Activated CD8-positive, alpha-beta memory T cell treated with anti-CD3 and anti-CD28 coated beads, Interleukin-2, amount 50 U/mL, for 4 hours (primary cell): Measurements from ENCODE around the gene LATS1.
"Not testable (repeated sequence)": the region's sequence is repeated elsewhere in the genome, so short reads cannot be mapped to it uniquely, and the experiment has no call there.

Experiments used
- DNase-seq: peaks from one replicate; pipeline ENCODE4 v3.0.0-alpha.2; 2020

The LATS1 gene

DNA sequence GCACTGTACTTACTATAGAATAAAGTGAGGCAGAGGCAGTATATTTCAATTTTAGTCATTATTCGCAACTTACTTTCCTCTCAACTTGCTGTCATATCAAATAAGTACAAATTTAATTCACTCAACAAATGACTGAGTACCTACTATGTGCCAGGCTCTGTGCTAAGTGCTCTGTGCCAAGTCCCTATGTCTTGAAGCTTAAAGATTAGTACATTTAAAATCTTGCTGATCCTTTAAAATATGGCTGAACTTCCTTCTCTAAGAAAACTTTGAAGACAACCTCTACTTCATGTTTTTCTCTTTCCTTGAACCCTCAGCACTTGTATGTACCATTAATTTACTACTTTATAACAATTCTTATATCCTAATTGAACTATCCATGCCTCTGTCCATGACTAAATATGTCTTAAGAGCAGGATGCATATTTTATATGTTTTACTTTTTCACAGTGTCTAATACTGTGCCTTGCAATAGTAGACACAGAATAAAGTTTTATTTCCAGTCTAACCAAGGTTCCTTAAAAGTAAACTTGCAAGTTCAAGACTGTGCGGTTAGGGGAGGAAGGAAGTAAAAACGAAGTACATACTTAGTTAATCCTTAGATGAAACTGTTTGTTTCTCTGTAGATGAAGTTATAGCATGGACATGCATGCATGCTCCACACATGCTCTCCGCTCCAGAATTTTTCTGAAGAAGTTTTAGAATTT is 10.0 kb upstream of the LATS1 start:
- no peak for DNase-seq

DNA sequence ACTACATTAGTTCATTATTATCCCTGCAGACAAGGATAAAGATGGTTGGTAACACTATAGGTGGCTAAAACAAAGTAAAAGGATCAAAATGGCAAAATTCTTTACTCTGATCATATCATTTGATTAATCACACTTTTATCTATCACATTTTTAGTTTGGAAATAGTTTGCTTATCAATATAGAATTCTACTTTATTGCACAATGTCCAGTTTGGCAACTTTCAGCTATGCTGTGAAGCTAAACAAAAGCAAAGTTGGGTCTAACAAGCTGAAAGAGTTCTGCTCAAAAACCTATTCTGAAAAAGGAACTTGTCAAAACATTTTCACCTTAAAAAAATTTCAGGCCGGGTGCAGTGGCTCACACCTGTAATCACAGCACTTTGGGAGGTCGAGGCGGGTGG is 7.9 kb upstream of the LATS1 start:
- no peak for DNase-seq

DNA sequence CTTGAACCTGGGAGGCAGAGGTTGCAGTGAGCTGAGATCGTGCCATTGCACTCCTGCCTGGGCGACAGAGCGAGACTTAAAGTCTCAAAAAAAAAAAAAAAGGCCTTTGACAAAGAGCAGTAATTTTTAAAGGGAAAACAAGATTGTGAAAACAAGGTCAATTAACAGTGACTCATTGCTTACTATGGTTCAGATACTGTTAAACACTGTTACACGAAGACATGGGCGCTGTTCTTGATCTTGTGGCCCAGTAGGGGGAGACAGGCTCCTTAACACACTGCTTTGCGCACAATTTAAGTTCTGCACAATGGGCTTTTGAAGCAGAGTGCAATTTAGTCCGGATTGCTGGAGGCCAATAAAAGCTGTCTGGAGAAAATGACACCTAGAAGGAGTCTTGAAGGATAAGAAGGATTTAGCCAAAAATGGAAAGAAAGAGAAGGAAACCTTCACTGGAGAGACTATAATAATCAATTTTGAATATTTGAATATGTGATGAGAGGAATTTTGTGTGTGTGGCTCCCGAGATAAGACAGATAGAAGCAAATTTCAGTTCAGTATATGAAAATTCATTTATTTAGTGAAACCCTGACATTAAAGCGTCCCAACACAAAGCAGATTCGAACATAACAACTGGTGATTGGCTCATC is 6.0 kb upstream of the LATS1 start:
- DNase-seq: peak; percentile 36

DNA sequence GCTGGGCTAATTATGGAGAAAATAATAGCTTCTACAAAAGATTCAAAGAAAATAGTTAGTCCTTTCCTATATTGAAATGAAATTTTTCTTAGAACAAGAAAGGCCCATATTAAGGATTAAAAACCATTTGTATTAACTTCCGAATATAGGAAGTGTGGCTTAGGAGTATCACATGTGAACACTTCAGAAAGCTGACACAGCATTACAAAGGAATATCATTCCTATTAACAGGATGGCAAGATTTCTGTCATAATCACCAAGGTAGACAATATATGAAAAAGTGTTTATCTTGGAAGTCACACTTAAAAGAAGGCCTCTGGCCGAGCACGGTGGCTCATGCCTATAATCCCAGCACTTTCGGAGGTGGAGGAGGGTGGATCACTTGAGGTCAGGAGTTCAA is 5.4 kb upstream of the LATS1 start:
- no peak for DNase-seq

- no peak for DNase-seq
Observed at GRCh38 chr6:149719531-149719930, 1.6 kb upstream of the LATS1 start.

- DNase-seq: no peak
Observed at GRCh38 chr6:149717255-149717587, 680 bp downstream of the LATS1 start.

DNA sequence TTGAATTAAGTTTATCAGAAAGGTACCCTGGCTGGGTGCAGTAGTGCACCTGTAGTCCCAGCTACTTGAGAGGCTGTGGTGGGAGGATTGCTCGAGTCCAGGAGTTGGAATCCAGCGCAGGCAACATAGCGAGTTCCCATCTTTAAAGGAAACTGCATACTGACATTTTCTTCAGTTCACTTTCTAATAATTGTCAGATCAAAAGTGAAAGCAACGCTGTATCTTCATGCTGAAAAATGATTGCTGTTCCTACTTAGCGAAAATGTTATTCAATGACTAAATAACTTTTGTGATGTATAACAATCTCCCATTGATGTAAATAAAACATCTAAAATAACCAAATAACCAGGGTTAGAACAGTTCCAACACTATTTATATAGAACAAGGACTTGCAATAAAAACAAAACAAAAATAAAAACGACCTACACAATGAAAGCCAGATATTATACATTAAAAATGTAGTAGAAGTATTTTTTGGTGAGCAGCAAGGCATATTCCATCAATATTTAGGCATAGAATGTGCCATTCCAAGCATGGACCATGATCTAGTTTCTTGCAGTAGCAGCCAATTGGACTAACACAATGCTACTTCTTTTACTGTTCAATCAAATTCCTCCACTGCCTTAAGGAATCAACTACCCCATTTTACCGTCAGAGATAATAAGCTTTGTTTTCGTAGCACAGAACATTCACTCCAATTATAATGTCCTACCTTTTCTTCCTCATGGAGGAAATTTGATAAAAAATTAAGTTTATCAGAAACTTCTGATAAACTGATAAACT is 1.5 kb downstream of the LATS1 start:
- no peak for DNase-seq

- DNase-seq: no peak
Observed at GRCh38 chr6:149714442-149714841, 3.5 kb downstream of the LATS1 start.

DNA sequence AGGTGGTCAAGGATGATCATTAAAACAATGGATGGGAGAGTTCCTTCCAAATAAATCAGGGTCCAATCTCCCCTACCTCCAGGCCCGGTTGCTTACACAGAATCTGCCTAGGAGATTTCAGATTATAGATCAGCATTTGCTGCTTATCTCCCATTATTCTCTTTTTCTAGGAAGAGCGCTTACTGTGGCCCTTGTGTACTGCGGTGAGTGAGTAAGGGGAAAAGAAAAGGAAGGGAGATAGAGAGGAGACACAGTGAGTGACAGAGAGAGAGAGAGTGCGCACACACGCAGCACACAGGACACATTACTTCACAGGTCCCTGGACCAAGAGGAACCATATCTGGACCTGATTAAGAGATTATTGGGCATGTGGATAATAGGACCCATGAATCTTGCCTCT is 6.2 kb downstream of the LATS1 start:
- DNase-seq: no peak

- DNase-seq: no peak
Observed at GRCh38 chr6:149701714-149702113, 16.2 kb downstream of the LATS1 start.

GRCh38 chr6:149699150-149699549 is 18.8 kb downstream of the LATS1 start:
- DNase-seq: no peak

GRCh38 chr6:149698175-149698574 is 19.7 kb downstream of the LATS1 start:
- DNase-seq: no peak

- DNase-seq: no peak
Observed at GRCh38 chr6:149696901-149697300, 21.0 kb downstream of the LATS1 start.

GRCh38 chr6:149694921-149695320 is 23.0 kb downstream of the LATS1 start:
- DNase-seq: no peak

DNA sequence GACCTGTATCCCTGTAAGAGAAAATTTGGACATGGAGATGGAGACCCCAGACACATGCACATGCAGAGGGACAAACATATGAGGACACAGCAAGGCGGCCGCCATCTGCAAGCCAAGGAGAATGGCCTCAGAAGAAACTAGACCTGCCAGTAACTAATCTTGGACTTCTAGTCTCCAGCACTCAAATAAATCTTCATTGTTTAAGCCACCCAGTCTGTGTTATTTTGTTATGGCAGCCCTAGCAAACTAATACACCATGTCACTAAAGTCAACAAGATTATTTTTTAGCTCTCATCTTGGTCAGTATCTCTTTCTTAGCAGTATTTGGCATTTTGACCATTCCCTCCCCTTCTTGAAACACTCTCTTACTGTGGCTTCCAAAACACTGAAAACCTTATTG is 26.7 kb downstream of the LATS1 start:
- no peak for DNase-seq

DNA sequence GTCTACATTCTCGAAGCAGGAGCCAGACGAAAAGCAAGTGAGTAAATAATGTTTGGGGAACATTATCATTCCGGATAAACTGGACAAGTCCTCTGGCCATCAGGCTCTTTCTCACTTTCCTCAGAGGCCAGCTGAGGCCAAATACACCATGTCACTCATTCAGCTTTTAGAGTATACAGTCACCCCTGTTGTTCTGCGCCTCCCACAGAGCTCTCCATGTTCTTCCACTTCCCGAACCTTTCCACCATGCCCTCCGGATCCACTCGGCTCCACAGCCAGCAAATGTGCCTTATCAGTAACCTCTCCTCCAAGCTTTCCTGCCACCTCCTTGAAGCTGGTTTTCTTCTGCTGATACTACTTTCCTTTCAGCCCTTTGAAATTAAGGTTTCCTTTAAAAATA is 31.7 kb downstream of the LATS1 start:
- no peak for DNase-seq

DNA sequence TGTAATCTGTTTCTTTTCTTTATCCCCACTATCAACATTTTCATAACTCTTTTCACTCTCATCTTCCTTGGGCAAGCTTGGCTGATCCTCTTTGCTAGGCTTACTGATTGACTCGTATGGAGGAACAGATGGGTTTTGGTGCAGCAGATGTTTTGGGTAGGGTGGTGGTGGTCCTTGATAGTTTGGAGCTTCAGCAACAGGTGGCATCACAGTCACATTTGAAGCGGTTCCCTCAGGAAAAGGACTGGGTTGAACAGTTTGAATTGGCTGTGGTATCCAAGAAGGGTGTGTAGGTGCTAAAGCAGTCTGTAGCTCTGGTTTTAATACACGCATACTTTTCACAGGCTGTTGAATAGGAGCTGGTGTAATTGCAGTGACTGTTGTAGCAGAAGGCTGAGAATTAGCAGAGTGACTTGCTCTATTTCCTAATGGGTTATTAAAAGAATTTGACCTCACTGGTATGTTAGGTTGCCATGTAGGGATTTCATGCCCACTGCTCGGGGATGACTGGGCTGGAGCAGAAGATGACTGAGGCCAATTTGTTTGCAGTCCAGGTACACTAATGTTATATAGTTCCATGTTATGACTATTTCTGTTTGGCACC is 34.5 kb downstream of the LATS1 start:
- no peak for DNase-seq

- not testable (repeated sequence) for DNase-seq
Observed at GRCh38 chr6:149681845-149682244, 36.1 kb downstream of the LATS1 start.

DNA sequence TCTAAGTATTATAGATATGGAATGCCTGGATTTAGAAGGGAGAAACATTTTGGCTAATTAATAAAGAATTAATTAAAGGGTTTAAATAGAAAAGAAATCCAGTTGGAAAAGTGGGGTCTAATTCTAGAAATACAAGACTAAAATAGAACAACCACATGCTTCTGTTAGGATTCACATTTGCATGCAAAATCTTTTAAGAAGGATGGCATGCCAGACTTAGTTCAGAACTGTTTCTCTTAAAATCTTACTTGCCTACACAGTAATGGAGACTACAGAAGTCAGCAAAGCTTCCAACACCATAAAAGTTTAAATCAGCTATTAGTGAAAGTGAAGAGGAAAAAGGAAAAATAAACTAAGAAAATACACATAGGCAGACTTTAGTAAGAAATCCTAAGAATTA is 36.7 kb downstream of the LATS1 start:
- no peak for DNase-seq

DNA sequence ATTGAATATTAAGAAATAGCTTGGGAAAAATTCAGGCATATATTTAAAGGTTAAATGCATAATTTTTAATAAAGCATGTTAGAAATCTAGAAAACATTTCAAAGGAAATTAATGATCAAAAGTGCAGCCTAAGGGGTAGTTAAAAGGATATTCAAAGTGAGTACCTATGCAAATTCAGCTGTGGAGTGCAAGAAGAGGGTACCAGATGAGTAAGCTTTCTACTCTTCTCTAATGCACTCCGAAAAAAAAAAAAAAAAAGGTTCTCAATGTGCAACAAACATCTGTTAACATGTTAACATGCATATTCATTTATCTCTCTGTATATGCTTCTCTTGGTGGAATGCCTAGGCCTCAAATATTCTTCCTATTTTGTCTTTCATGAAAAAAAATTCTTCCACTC is 37.4 kb downstream of the LATS1 start:
- no peak for DNase-seq

GRCh38 chr6:149672265-149672664 is 45.6 kb downstream of the LATS1 start:
- DNase-seq: not testable (repeated sequence)

GRCh38 chr6:149660028-149660427 is 57.9 kb downstream of the LATS1 start:
- no peak for DNase-seq

- no peak for DNase-seq
Observed at GRCh38 chr6:149657441-149657840, 60.5 kb downstream of the LATS1 start.

DNA sequence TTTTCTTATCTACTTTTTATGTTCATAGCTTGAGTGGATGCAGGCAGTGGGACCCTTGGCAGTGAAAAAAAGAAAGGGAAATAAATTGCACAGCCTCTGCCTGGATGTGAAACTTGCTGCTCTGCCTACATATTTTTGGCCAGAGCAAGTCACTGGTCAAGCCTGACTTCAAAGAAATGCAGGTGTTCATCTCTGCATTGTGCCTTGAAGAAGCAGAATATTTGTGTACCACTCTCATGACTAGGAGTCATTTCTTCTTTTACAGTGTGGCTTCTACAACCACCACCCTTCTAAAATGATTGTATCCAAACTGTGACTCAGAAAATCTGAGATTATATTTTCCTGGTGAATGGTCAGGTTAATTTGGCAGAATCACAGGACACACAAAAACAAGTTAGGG is 66.8 kb downstream of the LATS1 start:
- DNase-seq: no peak
